Measurements from ENCODE around the gene BUD31. TPM values are rescaled to one million over a fixed set of nuclear protein-coding genes. Genes with fewer than 3 reads are reported as not detected.

The BUD31 gene
- polyA plus RNA-seq, 1 experiment: 82.3 TPM

DNA sequence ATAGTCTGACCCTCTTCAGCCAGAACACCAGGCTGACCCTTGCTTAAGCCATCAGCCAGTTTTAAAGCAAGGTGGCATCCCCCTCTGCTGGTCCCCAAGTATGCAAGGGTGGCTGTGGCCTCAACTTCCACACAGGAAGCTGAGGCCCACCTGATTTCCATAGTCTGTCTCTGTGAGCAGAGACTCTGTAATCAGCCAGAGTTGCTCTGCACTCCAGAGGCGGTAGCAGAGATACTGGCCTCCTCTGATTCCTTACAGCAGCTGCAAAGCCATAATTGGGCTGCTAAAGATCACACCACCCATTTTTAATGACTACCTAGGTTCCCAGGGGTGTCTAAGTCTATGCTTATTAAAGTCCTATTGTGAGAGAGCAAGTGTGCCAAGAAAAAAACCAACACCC, 2.2 kb upstream of the BUD31 start:
- no peak for TF ChIP-seq CTCF (IDR thresholded peaks at IDR 0.05; ENCODE audit: low read depth, low read length)
- peak overlapping the region; percentile 99 for H3K4me3 ChIP-seq (ENCODE audit: low read depth, low read length)
- no peaks in the 10 kb centered on the region for H3K9me3 ChIP-seq (ENCODE audit: control insufficient read depth, insufficient read depth, low read length)
- H3K27me3 ChIP-seq (ENCODE audit: control insufficient read depth, insufficient read depth, low read length): no peaks in the 10 kb centered on the region
- ChIA-PET CTCF (interaction anchor here (0.9 kb wide), 1 partner anchor 9 kb away, joined by 5 read pairs; no protein-coding TSS in a partner anchor), POLR2A (no interaction called here)
- no peak overlapping the region for H3K27ac ChIP-seq (ENCODE audit: low read depth, low read length)
- no peak for DNase-seq (ENCODE audit: low read depth, low spot score)

- TF ChIP-seq CTCF (IDR thresholded peaks at IDR 0.05; ENCODE audit: low read depth, low read length): no peak
- Histone ChIP-seq H3K27me3 (ENCODE audit: control insufficient read depth, insufficient read depth, low read length) (no peaks in the 10 kb centered on the region), H3K4me3 (ENCODE audit: low read depth, low read length) (peak overlapping the region; percentile 99), H3K9me3 (ENCODE audit: control insufficient read depth, insufficient read depth, low read length) (no peaks in the 10 kb centered on the region), H3K27ac (ENCODE audit: low read depth, low read length) (peak overlapping the region; percentile 95)
- CTCF ChIA-PET: interaction anchor here (1.1 kb wide), 1 partner anchor 8 kb away, joined by 3 read pairs; no protein-coding TSS in a partner anchor
- POLR2A ChIA-PET: interaction anchor here (0.8 to 1.9 kb wide), 7 partner anchors 8 to 429 kb away, joined by 3 to 12 read pairs (median 6); partner anchors contain the start of genes ARPC1A, CPSF4 and PTCD1
- no peak for DNase-seq (ENCODE audit: low read depth, low spot score)
Observed at GRCh38 chr7:99407872-99408378, 844 bp upstream of the BUD31 start.

- Histone ChIP-seq H3K27me3 (ENCODE audit: control insufficient read depth, insufficient read depth, low read length) (no peaks in the 10 kb centered on the region), H3K4me3 (ENCODE audit: low read depth, low read length) (peak overlapping the region; percentile 99), H3K27ac (ENCODE audit: low read depth, low read length) (peak overlapping the region; percentile 99), H3K9me3 (ENCODE audit: control insufficient read depth, insufficient read depth, low read length) (no peaks in the 10 kb centered on the region)
- no peak for DNase-seq (ENCODE audit: low read depth, low spot score)
- CTCF ChIA-PET: no interaction called here
- POLR2A ChIA-PET: interaction anchor here (0.6 to 1.9 kb wide), 15 partner anchors 9 to 306 kb away, joined by 3 to 12 read pairs (median 5); partner anchors contain the start of genes ARPC1A, CPSF4, PTCD1 and ZNF789
- TF ChIP-seq CTCF (IDR thresholded peaks at IDR 0.05; ENCODE audit: low read depth, low read length): no peak
Observed at GRCh38 chr7:99409192-99409572, 413 bp downstream of the BUD31 start.

GRCh38 chr7:99409806-99410205, 1.0 kb downstream of the BUD31 start:
- DNase-seq (ENCODE audit: low read depth, low spot score): no peak
- POLR2A ChIA-PET: interaction anchor here (0.6 to 1.6 kb wide), 3 partner anchors 9 to 80 kb away, joined by 3 to 4 read pairs (median 3); no protein-coding TSS in a partner anchor
- Histone ChIP-seq H3K27ac (ENCODE audit: low read depth, low read length) (no peak overlapping the region), H3K4me3 (ENCODE audit: low read depth, low read length) (peak overlapping the region; percentile 99), H3K9me3 (ENCODE audit: control insufficient read depth, insufficient read depth, low read length) (no peaks in the 10 kb centered on the region), H3K27me3 (ENCODE audit: control insufficient read depth, insufficient read depth, low read length) (no peaks in the 10 kb centered on the region)
- CTCF ChIA-PET: no interaction called here
- TF ChIP-seq CTCF (IDR thresholded peaks at IDR 0.05; ENCODE audit: low read depth, low read length): no peak

GRCh38 chr7:99410635-99411034, 1.9 kb downstream of the BUD31 start:
- DNase-seq (ENCODE audit: low read depth, low spot score): no peak
- ChIA-PET POLR2A (no interaction called here), CTCF (no interaction called here)
- no peaks in the 10 kb centered on the region for H3K27me3 ChIP-seq (ENCODE audit: control insufficient read depth, insufficient read depth, low read length)
- H3K27ac ChIP-seq (ENCODE audit: low read depth, low read length): no peak overlapping the region
- H3K4me3 ChIP-seq (ENCODE audit: low read depth, low read length): no peak overlapping the region
- TF ChIP-seq CTCF (IDR thresholded peaks at IDR 0.05; ENCODE audit: low read depth, low read length): no peak
- no peaks in the 10 kb centered on the region for H3K9me3 ChIP-seq (ENCODE audit: control insufficient read depth, insufficient read depth, low read length)
